ENCODE results near the gene SREBF1. TPM values are rescaled to one million over a fixed set of nuclear protein-coding genes. Genes with fewer than 3 reads are reported as not detected.

Gene SREBF1
- total and polyA plus RNA-seq, 10 of the 15 experiments (the other 5 are each of a cell fraction or from before 2014, with no cell fraction given), result 1.4 to 84.6 (median 20.4) TPM

- ChIA-PET RAD21 (ENCODE audit: unreplicated experiment) (interaction anchor here (1.3 kb wide), 1 partner anchor 10 kb away, joined by 3 read pairs; no protein-coding TSS in a partner anchor), CTCF (interaction anchor here (1.0 to 2.4 kb wide), 6 partner anchors 11 to 160 kb away, joined by 3 to 9 read pairs (median 4); no protein-coding TSS in a partner anchor), SMC1A (ENCODE audit: uncharacterized antibody, unreplicated experiment) (interaction anchor here (0.8 to 1.6 kb wide), 4 partner anchors 8 to 30 kb away, joined by 3 to 8 read pairs (median 5); no protein-coding TSS in a partner anchor), POLR2A (interaction anchor here (1.2 to 1.6 kb wide), 5 partner anchors 8 to 27 kb away, joined by 3 to 11 read pairs (median 8); no protein-coding TSS in a partner anchor)
- H3K27me3 ChIP-seq (replicated peaks in 1 of 2; ENCODE audit: control insufficient read depth in 2 of 2, insufficient read depth in 2 of 2, low read length in 1 of 2), result no peaks in the 10 kb centered on the region
- H3K4me2 ChIP-seq (ENCODE audit: control insufficient read depth, insufficient read depth), result no peak overlapping the region
- BruUV-seq (replicated peaks), result no TSS peak
- TF ChIP-seq ZNF592 (IDR thresholded peaks at IDR 0.05) (no peak), PML (IDR thresholded peaks at IDR 0.05; ENCODE audit: low read length) (no peak), CBX5 (IDR thresholded peaks at IDR 0.05; ENCODE audit: low read depth) (no peak), CEBPZ (IDR thresholded peaks at IDR 0.05; ENCODE audit: low read depth, low read length) (no peak), SRF (IDR thresholded peaks at IDR 0.05; ENCODE audit: low read depth in 2 of 2, low read length in 2 of 2) (no peak), HCFC1 (IDR thresholded peaks at IDR 0.05; ENCODE audit: low read length) (no peak), YY1 (IDR thresholded peaks at IDR 0.05; ENCODE audit: low read depth, low read length) (no peak), NKRF (conservative IDR thresholded peaks at IDR 0.05) (no peak), KAT2A (conservative IDR thresholded peaks at IDR 0.05; ENCODE audit: control insufficient read depth, low read depth, low read length) (no peak), KLF5 (IDR thresholded peaks at IDR 0.05; ENCODE audit: partially characterized antibody) (no peak), ATF7 (IDR thresholded peaks at IDR 0.05; ENCODE audit: low read depth) (no peak), E2F4 (IDR thresholded peaks at IDR 0.05; ENCODE audit: low read depth, low read length) (no peak), ZNF274 (IDR thresholded peaks at IDR 0.05; ENCODE audit: insufficient read depth, insufficient read length) (no peak), BHLHE40 (IDR thresholded peaks at IDR 0.05; ENCODE audit: borderline replicate concordance in 1 of 2, low read depth in 2 of 2, low read length in 1 of 2) (no peak)
- ATAC-seq (no peak), FAIRE-seq (no peak), DNase-seq (ENCODE audit: low read depth, low spot score) (no peak)
- no peaks in the 10 kb centered on the region for H3K36me3 ChIP-seq (ENCODE audit: control insufficient read depth in 2 of 2, insufficient read depth in 2 of 2, low read length in 1 of 2)
- in situ Hi-C loops (cut with MboI), result no loop called here
- H2AFZ ChIP-seq (ENCODE audit: control insufficient read depth, low read depth, low read length), result no peak overlapping the region
- H3K4me3 ChIP-seq, result no peak overlapping the region
- 36% methylated on average over 1 of the region's 1 CpG for WGBS (ENCODE audit: insufficient coverage, insufficient replicate concordance, low lambda C conversion rate, missing lambda C conversion rate)
- H3K4me1 ChIP-seq (ENCODE audit: control insufficient read depth, insufficient read depth, low read length), result peaks cover 28% of the 10 kb centered on the region
- no peak overlapping the region for H3K9ac ChIP-seq (ENCODE audit: control insufficient read depth, insufficient read depth, low read length)
- H4K20me1 ChIP-seq (ENCODE audit: control insufficient read depth, insufficient read depth), result no peaks in the 10 kb centered on the region
- intact Hi-C loops (cut with micrococcal nuclease; ENCODE audit: unreplicated experiment), result loop anchor here (2.0 kb wide), 1 partner anchor 23 kb away; no protein-coding TSS in a partner anchor
- H3K79me2 ChIP-seq (ENCODE audit: control insufficient read depth, insufficient read depth, low read length), result no peaks in the 10 kb centered on the region
- H3K27ac ChIP-seq (ENCODE audit: control insufficient read depth, insufficient read depth), result no peak overlapping the region
- H3K9me3 ChIP-seq (replicated peaks; ENCODE audit: control insufficient read depth, insufficient read depth, low read length), result no peaks in the 10 kb centered on the region
Measured at GRCh38 chr17:17841601-17842025, 4.8 kb upstream of the SREBF1 start.

Data from GM12878 (cell line).